ENCODE results near the gene PHC2. TPM values are rescaled to one million over a fixed set of nuclear protein-coding genes. Genes with fewer than 3 reads are reported as not detected.

PHC2 gene
- total and polyA plus RNA-seq, 2 of the 13 experiments (the other 11 are each of a cell fraction or from before 2014, with no cell fraction given) = 52.5 to 84.9 TPM

GRCh38 chr1:33470495-33471012 is 39.7 kb upstream of the PHC2 start (continued):
- 0 out of 2 replicates have a peak, but pooled peaks have one; percentile 56 for TF ChIP-seq MIXL1 (CRISPR knock-in tag; IDR thresholded peaks at IDR 0.05)
- no peak for TF ChIP-seq NR2F6 (IDR thresholded peaks at IDR 0.05)
- TF ChIP-seq NR2F6 (CRISPR knock-in tag; IDR thresholded peaks at IDR 0.05) = no peak
- TF ChIP-seq MYC (CRISPR knock-in tag; IDR thresholded peaks at IDR 0.05; ENCODE audit: borderline replicate concordance) = no peak
- TF ChIP-seq, protein P1, sequence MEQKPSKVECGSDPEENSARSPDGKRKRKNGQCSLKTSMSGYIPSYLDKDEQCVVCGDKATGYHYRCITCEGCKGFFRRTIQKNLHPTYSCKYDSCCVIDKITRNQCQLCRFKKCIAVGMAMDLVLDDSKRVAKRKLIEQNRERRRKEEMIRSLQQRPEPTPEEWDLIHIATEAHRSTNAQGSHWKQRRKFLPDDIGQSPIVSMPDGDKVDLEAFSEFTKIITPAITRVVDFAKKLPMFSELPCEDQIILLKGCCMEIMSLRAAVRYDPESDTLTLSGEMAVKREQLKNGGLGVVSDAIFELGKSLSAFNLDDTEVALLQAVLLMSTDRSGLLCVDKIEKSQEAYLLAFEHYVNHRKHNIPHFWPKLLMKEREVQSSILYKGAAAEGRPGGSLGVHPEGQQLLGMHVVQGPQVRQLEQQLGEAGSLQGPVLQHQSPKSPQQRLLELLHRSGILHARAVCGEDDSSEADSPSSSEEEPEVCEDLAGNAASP (CRISPR knock-in tag; IDR thresholded peaks at IDR 0.05; ENCODE audit: borderline replicate concordance) = peak; percentile 96; the same call in 1 of the 2 replicates
- peak; percentile 28; the same call in 1 of the 2 replicates for TF ChIP-seq MIER2 (CRISPR knock-in tag; IDR thresholded peaks at IDR 0.05)
- peak; percentile 61 for TF ChIP-seq ELF3 (CRISPR knock-in tag; IDR thresholded peaks at IDR 0.05)
- TF ChIP-seq RAD21 (CRISPR knock-in tag; IDR thresholded peaks at IDR 0.05) = peak; percentile 48; the same call in 1 of the 2 replicates
- no peak for TF ChIP-seq CREB3 (CRISPR knock-in tag; IDR thresholded peaks at IDR 0.05)
- peak; percentile 38; the same call in 1 of the 2 replicates for TF ChIP-seq KDM3A (CRISPR knock-in tag; IDR thresholded peaks at IDR 0.05; ENCODE audit: low read depth)
- TF ChIP-seq ETV6 (CRISPR knock-in tag; conservative IDR thresholded peaks at IDR 0.05) = 0 out of 2 replicates have a peak, but pooled peaks have one; percentile 39
- peak; percentile 77 for TF ChIP-seq STAG1 (CRISPR knock-in tag; IDR thresholded peaks at IDR 0.05)
- no peak for TF ChIP-seq HIVEP1 (CRISPR knock-in tag; IDR thresholded peaks at IDR 0.05)
- no peak for TF ChIP-seq ZBTB7A (CRISPR knock-in tag; IDR thresholded peaks at IDR 0.05)
- TF ChIP-seq KDM1A (CRISPR knock-in tag; IDR thresholded peaks at IDR 0.05) = no peak
- 0 out of 2 replicates have a peak, but pooled peaks have one; percentile 18 for TF ChIP-seq ARID5B (CRISPR knock-in tag; IDR thresholded peaks at IDR 0.05)
- TF ChIP-seq, protein P2, sequence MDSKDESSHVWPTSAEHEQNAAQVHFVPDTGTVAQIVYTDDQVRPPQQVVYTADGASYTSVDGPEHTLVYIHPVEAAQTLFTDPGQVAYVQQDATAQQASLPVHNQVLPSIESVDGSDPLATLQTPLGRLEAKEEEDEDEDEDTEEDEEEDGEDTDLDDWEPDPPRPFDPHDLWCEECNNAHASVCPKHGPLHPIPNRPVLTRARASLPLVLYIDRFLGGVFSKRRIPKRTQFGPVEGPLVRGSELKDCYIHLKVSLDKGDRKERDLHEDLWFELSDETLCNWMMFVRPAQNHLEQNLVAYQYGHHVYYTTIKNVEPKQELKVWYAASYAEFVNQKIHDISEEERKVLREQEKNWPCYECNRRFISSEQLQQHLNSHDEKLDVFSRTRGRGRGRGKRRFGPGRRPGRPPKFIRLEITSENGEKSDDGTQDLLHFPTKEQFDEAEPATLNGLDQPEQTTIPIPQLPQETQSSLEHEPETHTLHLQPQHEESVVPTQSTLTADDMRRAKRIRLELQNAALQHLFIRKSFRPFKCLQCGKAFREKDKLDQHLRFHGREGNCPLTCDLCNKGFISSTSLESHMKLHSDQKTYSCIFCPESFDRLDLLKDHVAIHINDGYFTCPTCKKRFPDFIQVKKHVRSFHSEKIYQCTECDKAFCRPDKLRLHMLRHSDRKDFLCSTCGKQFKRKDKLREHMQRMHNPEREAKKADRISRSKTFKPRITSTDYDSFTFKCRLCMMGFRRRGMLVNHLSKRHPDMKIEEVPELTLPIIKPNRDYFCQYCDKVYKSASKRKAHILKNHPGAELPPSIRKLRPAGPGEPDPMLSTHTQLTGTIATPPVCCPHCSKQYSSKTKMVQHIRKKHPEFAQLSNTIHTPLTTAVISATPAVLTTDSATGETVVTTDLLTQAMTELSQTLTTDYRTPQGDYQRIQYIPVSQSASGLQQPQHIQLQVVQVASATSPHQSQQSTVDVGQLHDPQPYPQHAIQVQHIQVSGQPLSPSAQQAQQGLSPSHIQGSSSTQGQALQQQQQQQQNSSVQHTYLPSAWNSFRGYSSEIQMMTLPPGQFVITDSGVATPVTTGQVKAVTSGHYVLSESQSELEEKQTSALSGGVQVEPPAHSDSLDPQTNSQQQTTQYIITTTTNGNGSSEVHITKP (CRISPR knock-in tag; IDR thresholded peaks at IDR 0.05; ENCODE audit: low read depth) = peak; percentile 25; the same call in 1 of the 2 replicates
- 0 out of 2 replicates have a peak, but pooled peaks have one; percentile 17 for TF ChIP-seq FOSL2 (CRISPR knock-in tag; IDR thresholded peaks at IDR 0.05)
- peak; percentile 87 for TF ChIP-seq ARID3A (IDR thresholded peaks at IDR 0.05; ENCODE audit: low read depth, low read length)
- peak; percentile 79 for TF ChIP-seq RXRB (CRISPR knock-in tag; IDR thresholded peaks at IDR 0.05; ENCODE audit: borderline replicate concordance)

Measured in HepG2 (cell line).